Activated CD8-positive, alpha-beta memory T cell treated with anti-CD3 and anti-CD28 coated beads for 4 hours (primary cell): ENCODE data around the gene MAGEC3.

Experiments
- DNase-seq, 2 donors: peaks; one replicate each; pipeline ENCODE4 v3.0.0-alpha.2; 2020; ENCODE audit warnings: low read depth in 2 of 2

Gene MAGEC3

DNA sequence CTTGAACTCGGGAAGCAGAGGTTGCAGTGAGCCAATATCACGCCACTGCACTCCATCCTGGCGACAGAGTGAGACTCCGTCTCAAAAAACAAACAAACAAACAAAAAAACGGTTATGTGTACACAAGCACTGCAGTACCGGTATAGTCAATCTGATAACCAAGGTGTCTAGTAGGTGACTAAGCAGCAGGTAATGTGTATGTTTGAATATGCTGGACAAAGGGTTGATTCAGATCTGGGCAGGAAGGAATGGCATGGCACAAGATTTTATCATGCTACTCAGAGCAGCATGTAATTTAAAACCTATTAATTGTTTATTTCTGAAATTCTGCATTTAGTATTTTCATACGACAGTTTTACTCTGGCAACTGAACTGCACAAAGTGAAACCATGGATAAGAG lies 107.3 kb downstream of the MAGEC3 start:
- no peak for DNase-seq

DNA sequence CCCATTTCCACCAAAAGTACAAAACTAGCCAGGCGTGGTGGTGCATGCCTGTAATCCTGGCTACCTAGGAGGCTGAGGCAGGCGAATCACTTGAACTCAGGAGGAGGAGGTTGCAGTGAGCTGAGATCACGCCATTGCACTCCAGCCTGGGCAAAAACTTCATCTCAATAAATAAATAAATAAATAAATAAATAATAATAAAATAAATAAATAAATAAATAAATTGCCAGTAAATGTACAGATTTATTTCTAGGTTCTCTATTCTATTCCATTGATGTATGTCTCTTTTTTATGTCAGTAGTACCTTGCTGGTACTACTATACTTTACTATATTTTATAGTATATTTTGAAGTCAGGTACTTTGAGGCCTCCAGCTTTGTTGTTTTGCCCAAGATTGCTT lies 109.2 kb downstream of the MAGEC3 start:
- DNase-seq, result no peak
